Panc1 (cell line): ENCODE data around the gene ISLR. TPM values are rescaled to one million over a fixed set of nuclear protein-coding genes. Genes with fewer than 3 reads are reported as not detected.

Experiments used
- ATAC-seq: fragments of 200-7000 bp; cut with Tn5 transposase; 2 replicates; pipeline ENCODE4 v1.9.1; 2020; ENCODE audit warnings: mild to moderate bottlenecking, moderate library complexity
- BruUV-seq: library from RNA; stranded (reverse); fragments of 400-500 nt; replicated peaks from 2 replicates; lab custom pipeline; 2021; lab: Mats Ljungman, UMichigan
- CTCF ChIA-PET: fragments of 300-600 bp; sonication (Branson Sonifier 250); formaldehyde crosslinking; loops from one replicate; lab custom pipeline; 2022; ENCODE audit warnings: antibody characterized with exemption; lab: Charles Lee
- POLR2A ChIA-PET: fragments of 300-600 bp; sonication (Branson Sonifier 250); formaldehyde crosslinking; loops from one replicate; lab custom pipeline; 2022; ENCODE audit warnings: antibody characterized with exemption; lab: Charles Lee
- DNase-seq: peaks from one replicate; pipeline ENCODE4 v3.0.0-alpha.2; 2010; ENCODE audit warnings: low read depth, low spot score
- H3K27ac ChIP-seq: 2 replicates; pipeline ENCODE4 v1.5.1; 2011; ENCODE audit warnings: mild to moderate bottlenecking, low read length, inconsistent platforms
- H3K27me3 ChIP-seq: fragments of 200-500 bp; sonication (Bioruptor generic); 2 replicates; pipeline ENCODE4 v1.6.0; 2014; ENCODE audit warnings: low read length, inconsistent platforms; ENCODE audit not compliant: control insufficient read depth, insufficient read depth
- H3K36me3 ChIP-seq: fragments of 200-500 bp; sonication (Bioruptor generic); 2 replicates; pipeline ENCODE4 v1.5.1; 2014; ENCODE audit warnings: inconsistent platforms, mild to moderate bottlenecking, low read length, moderate library complexity; ENCODE audit not compliant: control insufficient read depth, insufficient read depth
- H3K4me1 ChIP-seq: 2 replicates; pipeline ENCODE4 v1.5.1; 2011; ENCODE audit warnings: inconsistent platforms, mild to moderate bottlenecking, low read length, moderate library complexity; ENCODE audit not compliant: control insufficient read depth, insufficient read depth
- H3K4me3 ChIP-seq, 2 experiments: 2 replicates each; pipeline ENCODE4 v1.5.1; 2011 to 2012; ENCODE audit warnings: low read depth in 2 of 2, low read length in 2 of 2, mild to moderate bottlenecking in 2 of 2, inconsistent platforms in 1 of 2, moderate library complexity in 1 of 2
- H3K9me3 ChIP-seq: fragments of 200-500 bp; sonication (Bioruptor generic); 2 replicates; pipeline ENCODE4 v1.5.1; 2014; ENCODE audit warnings: low read depth, mild to moderate bottlenecking, inconsistent platforms, low read length, moderate library complexity; ENCODE audit not compliant: control insufficient read depth, insufficient read depth
- POLR2AphosphoS5 ChIP-seq: IDR thresholded peaks from 2 replicates; pipeline ENCODE4 v1.6.1; 2012; ENCODE audit warnings: mild to moderate bottlenecking, low read depth, low read length, moderate library complexity
- REST ChIP-seq, 2 experiments: IDR thresholded peaks; 2 replicates each; pipeline ENCODE4 v1.6.1; 2011 to 2012; ENCODE audit warnings: low read depth in 2 of 2, control low read depth in 1 of 2, low read length in 1 of 2, mild to moderate bottlenecking in 1 of 2, moderate library complexity in 1 of 2; ENCODE audit not compliant: insufficient read depth in 1 of 2
- SIN3A ChIP-seq: IDR thresholded peaks from 2 replicates; pipeline ENCODE4 v1.6.1; 2012; ENCODE audit warnings: low read depth, mild to moderate bottlenecking, low read length, moderate library complexity, borderline replicate concordance; ENCODE audit not compliant: insufficient read depth
- TCF7L2 ChIP-seq: IDR thresholded peaks from 2 replicates; pipeline ENCODE4 v1.6.1; 2011; ENCODE audit warnings: mild to moderate bottlenecking, low read depth, low read length, inconsistent platforms
- in situ Hi-C: cut with HindIII; loops from 2 replicates; pipeline ENCODE4 v1.10.0; 2016; ENCODE audit warnings: low sequenced_read_pairs, low pct_unique_long_range_greater_than_20kb
- intact Hi-C: fragments of 100-400 bp; cut with micrococcal nuclease; formaldehyde crosslinking; loops from one replicate; pipeline ENCODE4 v1.10.0; 2022; ENCODE audit not compliant: unreplicated experiment
- total RNA-seq: library from RNA; stranded (reverse); gene quantifications from one replicate; pipeline ENCODE4 v1.2.1, GENCODE V29; 2021; ENCODE audit not compliant: unreplicated experiment
- TF ChIP-seq, protein P1 (sequence below): fragments of 450-650 bp; IDR thresholded peaks from 2 replicates; pipeline ENCODE4 v1.5.1; 2017; ENCODE audit warnings: mild to moderate bottlenecking

ISLR gene
- total RNA-seq, 1 experiment from 2014 or later, result 0.28 TPM

- POLR2A ChIA-PET, result no interaction called here
- CTCF ChIA-PET, result no interaction called here
- no peak overlapping the region for H3K27ac ChIP-seq
- no peaks in the 10 kb centered on the region for H3K9me3 ChIP-seq
- no peak for ATAC-seq
- H3K36me3 ChIP-seq, result no peaks in the 10 kb centered on the region
- in situ Hi-C loops, result no loop called here
- intact Hi-C loops, result no loop called here
- no peaks in the 10 kb centered on the region for H3K27me3 ChIP-seq
- no TSS peak for BruUV-seq
- no peak overlapping the region for H3K4me3 ChIP-seq
- no peak for DNase-seq
- TF ChIP-seq POLR2AphosphoS5 (no peak), REST (IDR thresholded peaks at IDR 0.05; ENCODE audit: insufficient read depth in 1 of 2, low read depth in 2 of 2, low read length in 1 of 2) (no peak), SIN3A (no peak), TCF7L2 (no peak)
- TF ChIP-seq, protein P1, sequence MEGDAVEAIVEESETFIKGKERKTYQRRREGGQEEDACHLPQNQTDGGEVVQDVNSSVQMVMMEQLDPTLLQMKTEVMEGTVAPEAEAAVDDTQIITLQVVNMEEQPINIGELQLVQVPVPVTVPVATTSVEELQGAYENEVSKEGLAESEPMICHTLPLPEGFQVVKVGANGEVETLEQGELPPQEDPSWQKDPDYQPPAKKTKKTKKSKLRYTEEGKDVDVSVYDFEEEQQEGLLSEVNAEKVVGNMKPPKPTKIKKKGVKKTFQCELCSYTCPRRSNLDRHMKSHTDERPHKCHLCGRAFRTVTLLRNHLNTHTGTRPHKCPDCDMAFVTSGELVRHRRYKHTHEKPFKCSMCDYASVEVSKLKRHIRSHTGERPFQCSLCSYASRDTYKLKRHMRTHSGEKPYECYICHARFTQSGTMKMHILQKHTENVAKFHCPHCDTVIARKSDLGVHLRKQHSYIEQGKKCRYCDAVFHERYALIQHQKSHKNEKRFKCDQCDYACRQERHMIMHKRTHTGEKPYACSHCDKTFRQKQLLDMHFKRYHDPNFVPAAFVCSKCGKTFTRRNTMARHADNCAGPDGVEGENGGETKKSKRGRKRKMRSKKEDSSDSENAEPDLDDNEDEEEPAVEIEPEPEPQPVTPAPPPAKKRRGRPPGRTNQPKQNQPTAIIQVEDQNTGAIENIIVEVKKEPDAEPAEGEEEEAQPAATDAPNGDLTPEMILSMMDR, result no peak
- H3K4me1 ChIP-seq, result no peaks in the 10 kb centered on the region
Observed at GRCh38 chr15:74168711-74169126, 4.8 kb upstream of the ISLR start.

DNA sequence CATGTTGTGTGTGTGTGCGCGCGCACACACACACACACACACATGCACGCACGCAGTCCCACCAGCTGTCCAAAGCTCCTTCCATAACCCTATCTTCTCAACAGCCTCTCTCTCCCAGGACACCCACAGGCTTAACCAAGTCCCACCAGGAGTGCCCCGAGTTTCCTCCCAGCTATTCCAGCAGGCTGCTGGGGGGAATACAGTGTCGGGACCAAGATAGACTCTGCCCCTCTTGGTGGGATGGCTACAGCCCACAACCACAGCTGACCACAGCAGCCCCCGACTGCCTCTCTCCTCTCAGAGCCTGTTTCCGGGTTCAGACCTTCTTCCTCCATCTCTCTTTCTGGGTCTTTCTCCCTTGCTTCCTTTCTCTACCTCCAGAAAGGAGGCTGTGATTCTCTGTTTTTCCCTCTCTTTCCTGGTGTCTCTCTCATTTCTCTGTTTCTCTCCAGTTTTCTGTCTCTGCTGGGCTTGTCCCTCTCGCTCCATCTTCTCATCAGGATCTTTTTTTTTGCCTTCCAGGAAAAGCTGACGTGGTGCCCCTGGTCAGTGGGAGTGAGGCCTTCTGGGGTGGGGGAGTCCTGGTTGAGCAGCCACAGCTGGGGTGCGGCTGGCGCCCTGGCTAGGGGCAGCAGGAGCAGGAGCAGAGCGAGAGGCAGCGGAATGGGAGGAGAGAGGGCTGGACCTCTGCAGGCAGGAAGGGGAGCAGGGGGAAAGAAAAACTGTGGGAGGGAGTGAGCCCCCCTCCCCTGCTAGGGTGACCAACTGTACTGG, 3.3 kb upstream of the ISLR start:
- TF ChIP-seq, protein P1, result no peak
- no peak for TF ChIP-seq POLR2AphosphoS5
- no peak for TF ChIP-seq SIN3A
- no peak for TF ChIP-seq TCF7L2
- no peak for TF ChIP-seq REST (IDR thresholded peaks at IDR 0.05; ENCODE audit: insufficient read depth in 1 of 2, low read depth in 2 of 2, low read length in 1 of 2)
- Histone ChIP-seq H3K27ac (no peak overlapping the region), H3K9me3 (no peaks in the 10 kb centered on the region), H3K36me3 (no peaks in the 10 kb centered on the region), H3K4me1 (no peaks in the 10 kb centered on the region), H3K27me3 (no peaks in the 10 kb centered on the region), H3K4me3 (no peak overlapping the region)
- BruUV-seq, result no TSS peak
- intact Hi-C loops (no loop called here), in situ Hi-C loops (no loop called here)
- ChIA-PET POLR2A (no interaction called here), CTCF (no interaction called here)
- DNase-seq (no peak), ATAC-seq (no peak)
